ENCODE measurements around the gene MITF.

Gene MITF

GRCh38 chr3:69997631-69998307 lies 258.5 kb downstream of the MITF start:
- Histone ChIP-seq H3K4me3 (ENCODE audit: low read depth, low read length) (no peak overlapping the region), H3K27ac (no peak overlapping the region), H2AFZ (no peak overlapping the region), H3K4me2 (ENCODE audit: low read length) (no peak overlapping the region), H3K9ac (no peak overlapping the region), H3K27me3 (ENCODE audit: control insufficient read depth, insufficient read depth, low read length) (no peaks in the 10 kb centered on the region), H3K36me3 (ENCODE audit: control insufficient read depth, insufficient read depth, low read length) (no peaks in the 10 kb centered on the region), H3K9me3 (ENCODE audit: control insufficient read depth, low read length) (no peaks in the 10 kb centered on the region), H3K79me2 (no peaks in the 10 kb centered on the region), H3K4me1 (no peaks in the 10 kb centered on the region)
- no peak for TF ChIP-seq CTCF (IDR thresholded peaks at IDR 0.05)

- H3K27ac ChIP-seq, result no peak overlapping the region
- TF ChIP-seq CTCF (IDR thresholded peaks at IDR 0.05), result no peak
- H3K27me3 ChIP-seq (ENCODE audit: control insufficient read depth, insufficient read depth, low read length), result no peaks in the 10 kb centered on the region
- no peaks in the 10 kb centered on the region for H3K36me3 ChIP-seq (ENCODE audit: control insufficient read depth, insufficient read depth, low read length)
- H3K4me3 ChIP-seq (ENCODE audit: low read depth, low read length), result no peak overlapping the region
- H3K9ac ChIP-seq, result no peak overlapping the region
- no peaks in the 10 kb centered on the region for H3K9me3 ChIP-seq (ENCODE audit: control insufficient read depth, low read length)
- H3K4me1 ChIP-seq, result no peaks in the 10 kb centered on the region
- H3K4me2 ChIP-seq (ENCODE audit: low read length), result no peak overlapping the region
- H2AFZ ChIP-seq, result no peak overlapping the region
- no peaks in the 10 kb centered on the region for H3K79me2 ChIP-seq
These were observed 259.5 kb downstream of the MITF start for GRCh38 chr3:69998759-69999139.

- TF ChIP-seq CTCF (IDR thresholded peaks at IDR 0.05), result no peak
These were observed 260.1 kb downstream of the MITF start, which contains the start of gene SAMMSON for GRCh38 chr3:69999140-70000027. SAMMSON (plus strand) TSS chr3:69999733.

GRCh38 chr3:70000028-70000410 lies 260.8 kb downstream of the MITF start:
- H3K4me3 ChIP-seq (ENCODE audit: low read depth, low read length), result no peak overlapping the region
- H3K9ac ChIP-seq, result no peak overlapping the region
- no peaks in the 10 kb centered on the region for H3K79me2 ChIP-seq
- H3K4me2 ChIP-seq (ENCODE audit: low read length), result no peak overlapping the region
- H2AFZ ChIP-seq, result no peak overlapping the region
- H3K9me3 ChIP-seq (ENCODE audit: control insufficient read depth, low read length), result no peaks in the 10 kb centered on the region
- no peaks in the 10 kb centered on the region for H3K36me3 ChIP-seq (ENCODE audit: control insufficient read depth, insufficient read depth, low read length)
- TF ChIP-seq CTCF (IDR thresholded peaks at IDR 0.05), result no peak
- H3K27me3 ChIP-seq (ENCODE audit: control insufficient read depth, insufficient read depth, low read length), result no peaks in the 10 kb centered on the region
- H3K4me1 ChIP-seq, result no peaks in the 10 kb centered on the region
- no peak overlapping the region for H3K27ac ChIP-seq

More at GRCh38 chr3:69999140-70000027, 260.1 kb downstream of the MITF start, which contains the start of gene SAMMSON:
- no peaks in the 10 kb centered on the region for H3K9me3 ChIP-seq (ENCODE audit: control insufficient read depth, low read length)
- no peaks in the 10 kb centered on the region for H3K79me2 ChIP-seq
- no peaks in the 10 kb centered on the region for H3K36me3 ChIP-seq (ENCODE audit: control insufficient read depth, insufficient read depth, low read length)
- H3K27me3 ChIP-seq (ENCODE audit: control insufficient read depth, insufficient read depth, low read length), result no peaks in the 10 kb centered on the region
- no peak within 1 kb of the TSS for H3K4me3 ChIP-seq (ENCODE audit: low read depth, low read length)
- H3K9ac ChIP-seq, result no peak within 1 kb of the TSS
- no peaks in the 10 kb centered on the region for H3K4me1 ChIP-seq
- no peak within 1 kb of the TSS for H3K27ac ChIP-seq
- no peak within 1 kb of the TSS for H3K4me2 ChIP-seq (ENCODE audit: low read length)
- no peak within 1 kb of the TSS for H2AFZ ChIP-seq

All from parathyroid adenoma (tissue), 2 donors.